Testis (tissue), 2 donors: ENCODE data around the gene RAD9A.

ENCODE experiments used
- CTCF ChIP-seq, 3 experiments: fragments of 450-650 bp in 2 of 3; fragments of 200-600 bp in 1 of 3; sonication (generic) in 1 of 3; IDR thresholded peaks; one replicate each; pipeline ENCODE4 v1.5.1; 2016 to 2019; ENCODE audit warnings: antibody characterized with exemption in 3 of 3, mild to moderate bottlenecking in 2 of 3, moderate library complexity in 1 of 3
- POLR2A ChIP-seq: fragments of 450-650 bp; IDR thresholded peaks from one replicate; pipeline ENCODE4 v1.6.1; 2017; ENCODE audit warnings: antibody characterized with exemption, mild to moderate bottlenecking, moderate library complexity

- no peak for TF ChIP-seq CTCF (IDR thresholded peaks at IDR 0.05)
- TF ChIP-seq POLR2A: no peak
These were observed 49.3 kb downstream of the RAD9A start for GRCh38 chr11:67441098-67441563.
